SU-DHL-6 (cell line): Measurements from ENCODE around the gene ATP2A2.

Source experiments
- H2AFZ ChIP-seq: fragments of 200-600 bp; sonication (generic); 2 replicates; pipeline ENCODE4 v1.6.1; 2014; ENCODE audit warnings: low read depth, mild to moderate bottlenecking, moderate library complexity, mixed read lengths, antibody characterized with exemption, low read length; ENCODE audit not compliant: severe bottlenecking
- H3F3A ChIP-seq: fragments of 200-600 bp; shearing (Covaris generic); 2 replicates; pipeline ENCODE4 v1.6.0; 2016; ENCODE audit warnings: antibody characterized with exemption, mild to moderate bottlenecking; ENCODE audit not compliant: insufficient read depth
- H3K27ac ChIP-seq: fragments of 200-600 bp; sonication (generic); 2 replicates; pipeline ENCODE4 v1.5.1; 2016; ENCODE audit warnings: low read depth, mild to moderate bottlenecking, low read length, moderate library complexity, mixed read lengths
- H3K27me3 ChIP-seq: fragments of 200-600 bp; sonication (generic), shearing (Covaris generic); 2 replicates; pipeline ENCODE4 v1.6.0; 2014; ENCODE audit warnings: mild to moderate bottlenecking, low read length
- H3K36me3 ChIP-seq: fragments of 200-600 bp; sonication (generic); 2 replicates; pipeline ENCODE4 v1.6.1; 2014; ENCODE audit warnings: mild to moderate bottlenecking, low read length, mixed read lengths
- H3K4me2 ChIP-seq: fragments of 300-600, 200-600 bp; shearing (Covaris generic), sonication (generic); 2 replicates; pipeline ENCODE4 v1.6.0; 2014; ENCODE audit warnings: low read length, low read depth, mild to moderate bottlenecking; ENCODE audit not compliant: poor library complexity, severe bottlenecking
- H3K4me3 ChIP-seq: fragments of 200-600 bp; sonication (generic); 2 replicates; pipeline ENCODE4 v1.5.1; 2014; ENCODE audit warnings: antibody characterized with exemption, low read length, mild to moderate bottlenecking, mixed read lengths; ENCODE audit not compliant: insufficient read depth, poor library complexity, severe bottlenecking
- H3K79me2 ChIP-seq: fragments of 200-600 bp; sonication (generic); 2 replicates; pipeline ENCODE4 v1.6.1; 2014; ENCODE audit warnings: mild to moderate bottlenecking, low read length, moderate library complexity; ENCODE audit not compliant: insufficient read depth
- H3K9ac ChIP-seq: fragments of 200-600 bp; sonication (generic); 2 replicates; pipeline ENCODE4 v1.7.0; 2014; ENCODE audit warnings: mild to moderate bottlenecking, low read length
- H3K9me2 ChIP-seq: fragments of 200-600 bp; sonication (generic); replicated peaks from 2 replicates; pipeline ENCODE4 v1.6.1; 2014; ENCODE audit warnings: low read length; ENCODE audit not compliant: insufficient read depth
- H3K9me3 ChIP-seq: fragments of 200-600 bp; sonication (generic); 2 replicates; pipeline ENCODE4 v1.6.1; 2014; ENCODE audit warnings: low read length, mixed read lengths; ENCODE audit not compliant: insufficient read depth
- H4K20me1 ChIP-seq: fragments of 200-600 bp; sonication (generic); 2 replicates; pipeline ENCODE4 v1.6.1; 2014; ENCODE audit warnings: low read depth, mild to moderate bottlenecking, antibody characterized with exemption, low read length, moderate library complexity, mixed read lengths
- EZH2phosphoT487 ChIP-seq: fragments of 200-600 bp; sonication (generic), shearing (Covaris generic); conservative IDR thresholded peaks from 2 replicates; pipeline ENCODE4 v1.6.1; 2018; ENCODE audit warnings: mild to moderate bottlenecking, antibody characterized with exemption, low read length, moderate library complexity, mixed read lengths
- TF ChIP-seq, protein P1 (sequence below): fragments of 200-600 bp; sonication (generic); IDR thresholded peaks from one replicate; pipeline ENCODE4 v1.5.1; 2017; ENCODE audit warnings: antibody characterized with exemption, mild to moderate bottlenecking, low read length, moderate library complexity; ENCODE audit not compliant: insufficient read depth, poor library complexity, severe bottlenecking

The ATP2A2 gene

DNA sequence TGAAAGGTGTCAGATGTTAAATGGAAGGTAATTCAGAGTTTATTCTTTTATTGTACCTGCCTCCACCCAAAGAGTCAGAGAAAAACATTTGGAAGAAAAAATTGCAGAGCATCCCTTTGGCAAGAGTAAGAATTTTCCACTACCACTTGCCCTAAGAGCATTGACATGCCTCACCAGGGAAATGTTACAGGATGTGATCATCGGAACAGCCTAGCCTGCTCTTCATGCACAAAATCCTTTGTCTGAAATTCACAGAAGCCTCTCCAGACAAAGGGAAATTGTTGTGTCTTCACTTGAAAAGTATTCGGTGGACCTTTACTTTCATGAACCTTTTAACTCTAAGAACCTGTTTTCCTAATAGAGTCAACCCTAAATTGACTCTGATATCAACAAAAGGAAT, 36.9 kb downstream of the ATP2A2 start:
- Histone ChIP-seq H3K79me2 (peaks cover 98% of the 10 kb centered on the region), H3K4me3 (no peak overlapping the region), H4K20me1 (peaks cover 43% of the 10 kb centered on the region), H3K27me3 (no peaks in the 10 kb centered on the region), H3K9me3 (no peaks in the 10 kb centered on the region), H3K9me2 (no peaks in the 10 kb centered on the region), H3F3A (peaks cover 19% of the 10 kb centered on the region; the same call in 1 of the 2 replicates), H3K4me2 (no peak overlapping the region), H2AFZ (no peak overlapping the region), H3K36me3 (peaks cover 17% of the 10 kb centered on the region; the same call in 1 of the 2 replicates), H3K9ac (no peak overlapping the region), H3K27ac (no peak overlapping the region)
- TF ChIP-seq, protein P1, sequence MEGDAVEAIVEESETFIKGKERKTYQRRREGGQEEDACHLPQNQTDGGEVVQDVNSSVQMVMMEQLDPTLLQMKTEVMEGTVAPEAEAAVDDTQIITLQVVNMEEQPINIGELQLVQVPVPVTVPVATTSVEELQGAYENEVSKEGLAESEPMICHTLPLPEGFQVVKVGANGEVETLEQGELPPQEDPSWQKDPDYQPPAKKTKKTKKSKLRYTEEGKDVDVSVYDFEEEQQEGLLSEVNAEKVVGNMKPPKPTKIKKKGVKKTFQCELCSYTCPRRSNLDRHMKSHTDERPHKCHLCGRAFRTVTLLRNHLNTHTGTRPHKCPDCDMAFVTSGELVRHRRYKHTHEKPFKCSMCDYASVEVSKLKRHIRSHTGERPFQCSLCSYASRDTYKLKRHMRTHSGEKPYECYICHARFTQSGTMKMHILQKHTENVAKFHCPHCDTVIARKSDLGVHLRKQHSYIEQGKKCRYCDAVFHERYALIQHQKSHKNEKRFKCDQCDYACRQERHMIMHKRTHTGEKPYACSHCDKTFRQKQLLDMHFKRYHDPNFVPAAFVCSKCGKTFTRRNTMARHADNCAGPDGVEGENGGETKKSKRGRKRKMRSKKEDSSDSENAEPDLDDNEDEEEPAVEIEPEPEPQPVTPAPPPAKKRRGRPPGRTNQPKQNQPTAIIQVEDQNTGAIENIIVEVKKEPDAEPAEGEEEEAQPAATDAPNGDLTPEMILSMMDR: no peak
- TF ChIP-seq EZH2phosphoT487: no peak

GRCh38 chr12:110320550-110320949, 39.5 kb downstream of the ATP2A2 start:
- no peak overlapping the region for H3K4me3 ChIP-seq
- no peaks in the 10 kb centered on the region for H3K9me2 ChIP-seq
- no peak overlapping the region for H2AFZ ChIP-seq
- no peak for TF ChIP-seq EZH2phosphoT487
- TF ChIP-seq, protein P1: no peak
- peaks cover 84% of the 10 kb centered on the region for H3K79me2 ChIP-seq
- H3K9me3 ChIP-seq: no peaks in the 10 kb centered on the region
- no peaks in the 10 kb centered on the region for H3K27me3 ChIP-seq
- H3F3A ChIP-seq: peaks cover 19% of the 10 kb centered on the region; the same call in 1 of the 2 replicates
- no peak overlapping the region for H3K9ac ChIP-seq
- no peak overlapping the region for H3K27ac ChIP-seq
- H3K4me2 ChIP-seq: no peak overlapping the region
- H4K20me1 ChIP-seq: peaks cover 34% of the 10 kb centered on the region
- H3K36me3 ChIP-seq: peaks cover 26% of the 10 kb centered on the region; the same call in 1 of the 2 replicates

GRCh38 chr12:110329710-110330109, 48.7 kb downstream of the ATP2A2 start:
- H3K4me2 ChIP-seq: no peak overlapping the region
- no peaks in the 10 kb centered on the region for H3K9me2 ChIP-seq
- no peaks in the 10 kb centered on the region for H3K9me3 ChIP-seq
- peaks cover 8% of the 10 kb centered on the region for H4K20me1 ChIP-seq
- no peak overlapping the region for H3K9ac ChIP-seq
- H3K27ac ChIP-seq: no peak overlapping the region
- H3K27me3 ChIP-seq: no peaks in the 10 kb centered on the region
- no peak for TF ChIP-seq EZH2phosphoT487
- TF ChIP-seq, protein P1: no peak
- H3K79me2 ChIP-seq: peaks cover 64% of the 10 kb centered on the region
- no peak overlapping the region for H2AFZ ChIP-seq
- no peak overlapping the region for H3K4me3 ChIP-seq
- peaks cover 62% of the 10 kb centered on the region for H3K36me3 ChIP-seq
- peaks cover 12% of the 10 kb centered on the region for H3F3A ChIP-seq

DNA sequence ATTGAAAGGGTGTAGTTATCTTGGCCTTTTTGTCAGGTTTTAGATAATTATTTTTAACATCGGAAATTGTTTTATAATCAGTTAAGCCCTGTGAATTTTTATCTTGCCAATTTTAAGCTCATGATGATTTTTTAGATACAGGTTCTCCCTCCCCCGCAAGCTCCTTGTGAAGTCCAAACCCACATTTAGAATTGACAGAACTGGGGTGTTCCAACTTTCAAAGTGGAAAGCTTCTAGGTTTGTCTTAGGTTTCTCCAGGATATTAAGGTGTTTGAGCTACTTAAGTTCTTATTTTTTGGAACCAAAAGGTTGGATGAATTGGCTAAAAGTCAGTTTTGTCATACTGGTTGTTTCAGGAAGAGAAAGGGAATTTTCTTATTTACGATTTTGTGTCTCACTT, 49.1 kb downstream of the ATP2A2 start:
- H2AFZ ChIP-seq: no peak overlapping the region
- peaks cover 8% of the 10 kb centered on the region for H4K20me1 ChIP-seq
- H3K79me2 ChIP-seq: peaks cover 63% of the 10 kb centered on the region
- H3K27ac ChIP-seq: no peak overlapping the region
- no peak overlapping the region for H3K4me3 ChIP-seq
- H3F3A ChIP-seq: peaks cover 12% of the 10 kb centered on the region
- TF ChIP-seq EZH2phosphoT487: no peak
- TF ChIP-seq, protein P1: no peak
- H3K9me3 ChIP-seq: no peaks in the 10 kb centered on the region
- H3K4me2 ChIP-seq: no peak overlapping the region
- H3K27me3 ChIP-seq: no peaks in the 10 kb centered on the region
- no peak overlapping the region for H3K9ac ChIP-seq
- H3K9me2 ChIP-seq: no peaks in the 10 kb centered on the region
- H3K36me3 ChIP-seq: peaks cover 64% of the 10 kb centered on the region
